GM23338 (cell line): Measurements from ENCODE around the gene ORAI3. TPM values are rescaled to one million over a fixed set of nuclear protein-coding genes. Genes with fewer than 3 reads are reported as not detected.

Source experiments
- ATAC-seq: fragments of 200-7000 bp; cut with Tn5 transposase; 3 replicates; pipeline ENCODE4 v1.9.1; 2020
- DNase-seq: peaks from one replicate; pipeline ENCODE4 v3.0.0-alpha.2; 2015; ENCODE audit warnings: low spot score
- H2AFZ ChIP-seq: fragments of 200-600 bp; sonication (generic); 2 replicates; pipeline ENCODE4 v1.8.0; 2016; ENCODE audit warnings: antibody characterized with exemption, mild to moderate bottlenecking, moderate library complexity
- H3F3A ChIP-seq: fragments of 200-600 bp; sonication (generic); replicated peaks from 2 replicates; pipeline ENCODE4 v1.8.0; 2017; ENCODE audit warnings: antibody characterized with exemption, mixed run types, low read depth
- H3K27ac ChIP-seq: fragments of 200-600 bp; sonication (generic); 2 replicates; pipeline ENCODE4 v1.6.1; 2016; ENCODE audit warnings: low read depth
- H3K27me3 ChIP-seq: fragments of 200-600 bp; sonication (generic); 2 replicates; pipeline ENCODE4 v1.8.0; 2016; ENCODE audit warnings: mild to moderate bottlenecking, mixed run types, moderate library complexity; ENCODE audit not compliant: insufficient read depth
- H3K36me3 ChIP-seq: fragments of 200-600 bp; sonication (generic); 2 replicates; pipeline ENCODE4 v1.8.0; 2016; ENCODE audit warnings: mild to moderate bottlenecking; ENCODE audit not compliant: insufficient read depth
- H3K4me1 ChIP-seq: fragments of 200-600 bp; sonication (generic); 2 replicates; pipeline ENCODE4 v1.8.0; 2016; ENCODE audit warnings: mild to moderate bottlenecking, moderate library complexity; ENCODE audit not compliant: insufficient read depth
- H3K4me2 ChIP-seq: fragments of 200-600 bp; sonication (generic); 2 replicates; pipeline ENCODE4 v1.7.1; 2017; ENCODE audit warnings: mixed run types
- H3K4me3 ChIP-seq: fragments of 200-600 bp; sonication (generic); 2 replicates; pipeline ENCODE4 v1.6.1; 2016; ENCODE audit warnings: mixed run types
- H3K79me2 ChIP-seq: fragments of 200-600 bp; sonication (generic); replicated peaks from 2 replicates; pipeline ENCODE4 v1.8.0; 2017; ENCODE audit warnings: mild to moderate bottlenecking; ENCODE audit not compliant: insufficient read depth
- H3K9me2 ChIP-seq: fragments of 200-600 bp; sonication (generic); 2 replicates; pipeline ENCODE4 v1.8.0; 2017; ENCODE audit not compliant: insufficient read depth
- H4K20me1 ChIP-seq: fragments of 200-600 bp; sonication (generic); replicated peaks from 2 replicates; pipeline ENCODE4 v1.8.0; 2017; ENCODE audit warnings: mild to moderate bottlenecking; ENCODE audit not compliant: insufficient read depth
- H3K27ac Mint-ChIP-seq: 2 replicates; pipeline ENCODE4 v1.8.0; 2020; ENCODE audit warnings: inconsistent platforms, mild to moderate bottlenecking, moderate library complexity, mixed read lengths
- H3K27me3 Mint-ChIP-seq: 3 replicates; pipeline ENCODE4 v1.8.0; 2022; ENCODE audit warnings: low read depth, mild to moderate bottlenecking, moderate library complexity, mixed read lengths, inconsistent platforms; ENCODE audit not compliant: insufficient read depth, poor library complexity
- H3K36me3 Mint-ChIP-seq: 3 replicates; pipeline ENCODE4 v1.8.0; 2021; ENCODE audit warnings: low read depth, mild to moderate bottlenecking, inconsistent platforms, moderate library complexity, mixed read lengths
- H3K4me1 Mint-ChIP-seq: 3 replicates; pipeline ENCODE4 v1.8.0; 2020; ENCODE audit warnings: mild to moderate bottlenecking, inconsistent platforms, mixed read lengths
- H3K4me3 Mint-ChIP-seq: 3 replicates; pipeline ENCODE4 v1.8.0; 2021; ENCODE audit warnings: moderate library complexity, mild to moderate bottlenecking, inconsistent platforms, mixed read lengths
- H3K9me3 Mint-ChIP-seq: 3 replicates; pipeline ENCODE4 v1.8.0; 2020; ENCODE audit warnings: moderate library complexity, mild to moderate bottlenecking, inconsistent platforms, mixed read lengths
- CREB1 ChIP-seq: fragments of 250-450 bp; sonication (Bioruptor Pico); IDR thresholded peaks from 2 replicates; pipeline ENCODE4 v1.5.0; 2020; ENCODE audit warnings: low read depth, mild to moderate bottlenecking, moderate library complexity
- CTCF ChIP-seq, 2 experiments: fragments of 200-600 bp in 1 of 2; sonication (generic) in 1 of 2; conservative IDR thresholded peaks; 2 replicates each; pipeline versions ENCODE4 v1.5.1 to v1.6.1; 2016 to 2017; ENCODE audit warnings: antibody characterized with exemption in 2 of 2, low read depth in 2 of 2, mild to moderate bottlenecking in 2 of 2, moderate library complexity in 1 of 2
- ETS1 ChIP-seq: IDR thresholded peaks from 2 replicates; pipeline ENCODE4 v1.6.1; 2016; ENCODE audit warnings: antibody characterized with exemption
- EZH2 ChIP-seq: fragments of 200-600 bp; sonication (generic); IDR thresholded peaks from one replicate; pipeline ENCODE4 v1.8.0; 2017; ENCODE audit warnings: antibody characterized with exemption, mild to moderate bottlenecking, low read depth; ENCODE audit not compliant: unreplicated experiment
- EZH2phosphoT487 ChIP-seq: fragments of 200-600 bp; sonication (generic); IDR thresholded peaks from one replicate; pipeline ENCODE4 v1.8.1; 2018; ENCODE audit warnings: antibody characterized with exemption; ENCODE audit not compliant: unreplicated experiment
- JUNB ChIP-seq: IDR thresholded peaks from one replicate; pipeline ENCODE4 v1.6.1; 2016; ENCODE audit warnings: antibody characterized with exemption; ENCODE audit not compliant: unreplicated experiment
- NANOG ChIP-seq: IDR thresholded peaks from 2 replicates; pipeline ENCODE4 v1.6.1; 2016; ENCODE audit warnings: antibody characterized with exemption, borderline replicate concordance
- POLR2AphosphoS5 ChIP-seq: IDR thresholded peaks from 2 replicates; pipeline ENCODE4 v1.6.1; 2016; ENCODE audit warnings: antibody characterized with exemption, low read depth
- REST ChIP-seq: IDR thresholded peaks from one replicate; pipeline ENCODE4 v1.6.1; 2018; ENCODE audit warnings: antibody characterized with exemption; ENCODE audit not compliant: unreplicated experiment
- STAT1 ChIP-seq: IDR thresholded peaks from one replicate; pipeline ENCODE4 v1.6.1; 2016; ENCODE audit warnings: antibody characterized with exemption; ENCODE audit not compliant: unreplicated experiment
- ZNF114 ChIP-seq: fragments of 250-450 bp; sonication (Bioruptor Pico); IDR thresholded peaks from 2 replicates; pipeline ENCODE4 v1.5.0; 2020; ENCODE audit warnings: mild to moderate bottlenecking, moderate library complexity
- ZNF331 ChIP-seq: fragments of 250-450 bp; sonication (Bioruptor Pico); IDR thresholded peaks from 2 replicates; pipeline ENCODE4 v1.5.0; 2020; ENCODE audit warnings: low read depth, mild to moderate bottlenecking, moderate library complexity
- ZNF462 ChIP-seq: fragments of 250-450 bp; sonication (Bioruptor Pico); IDR thresholded peaks from 2 replicates; pipeline ENCODE4 v1.5.0; 2020; ENCODE audit warnings: mild to moderate bottlenecking, moderate library complexity
- polyA plus RNA-seq: library from polyadenylated mRNA; unstranded; fragments of >200 nt; fragmentation: Nextera tagmentation; extraction: Ambion mirVana; gene quantifications from 2 replicates; pipeline ENCODE4 v1.2.1, GENCODE V29; 2016
- total RNA-seq: library from RNA; depleted of rRNA; stranded (reverse); fragments of >200 nt; shearing (Covaris generic); gene quantifications from 2 replicates; pipeline ENCODE4 v1.2.3, GENCODE V29; 2014

Gene ORAI3
- total and polyA plus RNA-seq, 2 experiments from 2014 or later = 6.9 to 15.9 TPM

GRCh38 chr16:30989469-30990047 lies 40.7 kb downstream of the ORAI3 start (continued):
- TF ChIP-seq CTCF (conservative IDR thresholded peaks at IDR 0.05; ENCODE audit: low read depth in 2 of 2) (no peak), STAT1 (no peak), CREB1 (CRISPR knock-in tag) (no peak), ZNF114 (no peak)

GRCh38 chr16:30990105-30990504 lies 41.2 kb downstream of the ORAI3 start:
- peaks cover 4% of the 10 kb centered on the region; the same call in 1 of the 3 replicates for H3K36me3 Mint-ChIP-seq
- Histone ChIP-seq H2AFZ (no peak overlapping the region), H3K27me3 (no peaks in the 10 kb centered on the region), H3K36me3 (no peaks in the 10 kb centered on the region), H3K4me1 (peaks cover under 1% of the 10 kb centered on the region; the same call in 1 of the 2 replicates), H4K20me1 (no peaks in the 10 kb centered on the region; the same call in 1 of the 2 replicates), H3F3A (peaks cover 6% of the 10 kb centered on the region; the same call in 1 of the 2 replicates), H3K4me3 (no peak overlapping the region), H3K27ac (no peak overlapping the region), H3K4me2 (no peak overlapping the region), H3K79me2 (no peaks in the 10 kb centered on the region), H3K9me2 (no peaks in the 10 kb centered on the region)
- ATAC-seq (no peak), DNase-seq (no peak)
- H3K27ac Mint-ChIP-seq = no peak overlapping the region
- H3K4me3 Mint-ChIP-seq = no peak overlapping the region
- H3K9me3 Mint-ChIP-seq = no peaks in the 10 kb centered on the region
- H3K4me1 Mint-ChIP-seq = peaks cover 6% of the 10 kb centered on the region; the same call in 2 of the 3 replicates
- H3K27me3 Mint-ChIP-seq = peaks cover 16% of the 10 kb centered on the region
- TF ChIP-seq ZNF462 (CRISPR knock-in tag) = no peak
- no peak for TF ChIP-seq POLR2AphosphoS5
- no peak for TF ChIP-seq JUNB
- TF ChIP-seq ZNF331 = no peak
- TF ChIP-seq REST = no peak
- TF ChIP-seq ZNF114 = no peak
- no peak for TF ChIP-seq ETS1
- TF ChIP-seq NANOG = no peak
- no peak for TF ChIP-seq STAT1
- no peak for TF ChIP-seq EZH2phosphoT487
- TF ChIP-seq EZH2 = no peak
- no peak for TF ChIP-seq CREB1 (CRISPR knock-in tag)
